ENCODE results near the gene ITCH. TPM values are rescaled to one million over a fixed set of nuclear protein-coding genes. Genes with fewer than 3 reads are reported as not detected.

Gene ITCH
- 10 to 100 TPM; 50.3 to 67.6 (median 55.2) TPM for total RNA-seq

DNA sequence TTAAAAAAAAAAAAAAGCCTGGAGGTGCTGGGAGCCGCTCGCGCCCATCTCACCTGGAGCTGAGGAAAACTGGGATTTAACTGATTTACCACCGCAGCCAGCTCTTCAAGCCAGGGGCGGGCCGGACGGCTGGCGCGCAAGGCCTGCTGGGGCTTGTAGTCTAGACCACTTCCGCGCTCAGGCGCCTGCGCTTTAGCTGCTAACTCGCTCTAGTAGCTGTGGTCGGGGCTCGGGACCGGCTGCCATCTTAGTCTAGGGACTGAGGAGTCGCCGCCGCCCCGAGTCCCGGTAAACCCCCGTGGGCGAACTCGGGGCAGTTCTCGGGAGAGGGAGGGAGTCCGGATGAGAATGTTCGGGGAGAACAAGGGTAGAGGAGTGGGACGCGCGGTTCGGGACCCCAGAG, at the start of gene ITCH:
ITCH (plus strand) TSS at position 212 of the 403 bp plus-strand sequence. CDS start 30,539 bp downstream, outside the sequence.
- ATAC-seq (ENCODE audit: low FRiP score) (peak; percentile 99), DNase-seq (ENCODE audit: low spot score) (peak; percentile 88)
- TF ChIP-seq, protein P1, sequence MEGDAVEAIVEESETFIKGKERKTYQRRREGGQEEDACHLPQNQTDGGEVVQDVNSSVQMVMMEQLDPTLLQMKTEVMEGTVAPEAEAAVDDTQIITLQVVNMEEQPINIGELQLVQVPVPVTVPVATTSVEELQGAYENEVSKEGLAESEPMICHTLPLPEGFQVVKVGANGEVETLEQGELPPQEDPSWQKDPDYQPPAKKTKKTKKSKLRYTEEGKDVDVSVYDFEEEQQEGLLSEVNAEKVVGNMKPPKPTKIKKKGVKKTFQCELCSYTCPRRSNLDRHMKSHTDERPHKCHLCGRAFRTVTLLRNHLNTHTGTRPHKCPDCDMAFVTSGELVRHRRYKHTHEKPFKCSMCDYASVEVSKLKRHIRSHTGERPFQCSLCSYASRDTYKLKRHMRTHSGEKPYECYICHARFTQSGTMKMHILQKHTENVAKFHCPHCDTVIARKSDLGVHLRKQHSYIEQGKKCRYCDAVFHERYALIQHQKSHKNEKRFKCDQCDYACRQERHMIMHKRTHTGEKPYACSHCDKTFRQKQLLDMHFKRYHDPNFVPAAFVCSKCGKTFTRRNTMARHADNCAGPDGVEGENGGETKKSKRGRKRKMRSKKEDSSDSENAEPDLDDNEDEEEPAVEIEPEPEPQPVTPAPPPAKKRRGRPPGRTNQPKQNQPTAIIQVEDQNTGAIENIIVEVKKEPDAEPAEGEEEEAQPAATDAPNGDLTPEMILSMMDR (IDR thresholded peaks at IDR 0.05) = no peak

DNA sequence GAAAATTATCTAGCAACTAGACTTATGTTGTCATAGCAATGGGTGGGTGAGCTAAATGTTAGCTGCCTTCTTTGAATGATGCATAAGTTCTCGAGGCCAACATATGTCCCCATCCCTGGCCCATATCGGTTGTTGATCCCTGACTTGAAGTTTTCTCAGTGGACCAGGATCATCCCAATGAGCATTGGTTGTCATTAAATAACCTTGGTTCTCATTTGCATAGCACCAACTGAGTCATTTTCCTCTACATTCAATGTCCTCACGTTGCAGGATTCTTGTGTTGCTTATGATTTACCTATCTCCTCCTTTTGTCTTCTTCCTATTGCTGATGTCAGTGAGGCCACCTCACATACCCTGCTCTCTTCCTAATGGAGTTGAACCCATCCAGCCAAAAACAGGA, 47.8 kb upstream of the ITCH start:
- no peak for ATAC-seq (ENCODE audit: low FRiP score)
- no peak for DNase-seq (ENCODE audit: low spot score)
- TF ChIP-seq, protein P1 (IDR thresholded peaks at IDR 0.05) = no peak

DNA sequence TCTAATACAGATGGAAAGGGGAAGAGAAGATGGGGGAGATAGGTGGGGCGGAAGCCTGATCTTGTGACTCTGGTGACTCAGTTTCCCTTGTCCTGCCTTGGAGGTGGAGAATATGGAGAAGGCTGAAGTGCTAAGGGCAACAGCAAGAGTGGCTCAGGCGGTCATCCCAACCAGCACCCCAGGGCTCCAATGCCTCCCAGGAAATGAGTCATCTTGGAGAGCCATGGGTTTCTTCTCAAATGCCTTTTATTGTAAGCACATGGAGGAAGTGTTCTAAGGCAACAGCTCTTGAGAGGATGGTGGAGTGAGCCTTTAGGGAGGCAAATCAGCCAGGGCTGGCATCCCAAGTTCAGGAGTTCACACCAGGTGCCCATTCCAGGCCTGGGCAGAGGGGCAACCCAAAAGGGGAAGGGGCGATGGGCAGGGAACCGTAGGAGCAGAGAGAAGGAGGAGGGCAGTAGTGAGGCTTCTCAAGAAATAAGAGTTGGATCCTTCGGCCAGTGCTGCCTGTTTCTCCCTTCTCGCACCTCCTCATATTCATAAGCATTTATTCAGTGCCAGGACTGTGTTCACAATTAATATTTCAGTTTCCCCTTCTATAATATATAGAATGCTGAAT, 46.8 kb upstream of the ITCH start:
- no peak for ATAC-seq (ENCODE audit: low FRiP score)
- DNase-seq (ENCODE audit: low spot score) = no peak
- TF ChIP-seq, protein P1 (IDR thresholded peaks at IDR 0.05) = no peak

DNA sequence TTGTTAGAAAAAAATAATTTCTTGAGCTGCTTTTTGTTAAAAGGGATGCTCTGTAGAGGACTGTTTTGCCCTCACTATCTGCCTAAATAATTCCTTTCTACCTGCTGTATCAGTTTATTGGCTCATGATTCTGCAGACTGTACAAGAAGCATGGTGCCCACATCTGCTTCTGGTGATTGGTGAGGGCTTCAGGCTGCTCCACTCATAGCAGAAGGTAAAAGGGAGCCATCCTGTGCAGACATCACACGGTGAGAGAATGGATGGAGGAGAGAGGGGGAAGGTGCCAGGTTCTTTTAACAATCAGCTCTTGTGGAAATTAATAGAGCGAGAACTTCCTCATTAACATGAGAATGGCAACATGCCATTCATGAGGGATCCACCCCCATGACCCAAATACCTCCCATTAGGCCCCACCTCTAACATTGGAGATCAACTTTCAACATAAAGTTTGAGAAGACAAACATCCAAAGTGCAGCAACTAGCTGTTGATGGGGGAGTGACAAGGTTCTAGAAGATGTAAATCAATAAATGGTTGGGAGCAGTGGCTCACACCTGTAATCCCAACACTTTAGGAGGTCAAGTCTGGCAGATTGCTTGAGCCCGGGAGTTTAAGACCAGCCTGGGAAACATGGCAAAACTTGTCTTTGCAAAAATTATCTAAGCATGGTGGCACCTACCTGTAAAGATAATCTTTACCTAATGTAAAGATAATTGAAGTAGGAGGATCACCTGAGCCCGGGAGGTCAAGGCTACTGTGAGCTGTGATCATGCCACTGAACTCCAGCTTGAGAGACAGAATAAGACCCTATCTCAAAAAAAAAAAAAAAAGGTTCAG, 44.2 kb upstream of the ITCH start:
- DNase-seq (ENCODE audit: low spot score) (no peak), ATAC-seq (ENCODE audit: low FRiP score) (no peak)
- TF ChIP-seq, protein P1 (IDR thresholded peaks at IDR 0.05) = no peak

DNA sequence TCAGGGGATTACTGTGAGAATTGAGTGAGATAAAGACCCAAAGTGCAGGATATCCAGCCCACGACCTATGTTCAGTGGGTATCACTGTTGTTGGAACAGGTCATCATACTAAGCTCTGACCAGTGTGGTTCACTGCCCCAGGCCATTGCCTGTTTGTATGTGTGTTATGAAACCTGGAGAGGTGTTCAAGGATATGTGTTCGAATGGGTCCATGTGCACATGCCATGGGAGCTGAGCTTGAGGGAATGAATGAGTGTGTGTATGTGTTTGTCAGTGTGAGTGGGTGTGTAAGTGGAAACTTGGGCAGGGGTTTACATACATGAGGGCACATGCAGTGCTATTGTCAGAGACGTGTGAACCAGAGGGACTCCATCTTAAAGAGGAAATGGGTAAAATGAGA, 42.2 kb upstream of the ITCH start:
- TF ChIP-seq, protein P1 (IDR thresholded peaks at IDR 0.05) = no peak
- ATAC-seq (ENCODE audit: low FRiP score) (no peak), DNase-seq (ENCODE audit: low spot score) (no peak)

DNA sequence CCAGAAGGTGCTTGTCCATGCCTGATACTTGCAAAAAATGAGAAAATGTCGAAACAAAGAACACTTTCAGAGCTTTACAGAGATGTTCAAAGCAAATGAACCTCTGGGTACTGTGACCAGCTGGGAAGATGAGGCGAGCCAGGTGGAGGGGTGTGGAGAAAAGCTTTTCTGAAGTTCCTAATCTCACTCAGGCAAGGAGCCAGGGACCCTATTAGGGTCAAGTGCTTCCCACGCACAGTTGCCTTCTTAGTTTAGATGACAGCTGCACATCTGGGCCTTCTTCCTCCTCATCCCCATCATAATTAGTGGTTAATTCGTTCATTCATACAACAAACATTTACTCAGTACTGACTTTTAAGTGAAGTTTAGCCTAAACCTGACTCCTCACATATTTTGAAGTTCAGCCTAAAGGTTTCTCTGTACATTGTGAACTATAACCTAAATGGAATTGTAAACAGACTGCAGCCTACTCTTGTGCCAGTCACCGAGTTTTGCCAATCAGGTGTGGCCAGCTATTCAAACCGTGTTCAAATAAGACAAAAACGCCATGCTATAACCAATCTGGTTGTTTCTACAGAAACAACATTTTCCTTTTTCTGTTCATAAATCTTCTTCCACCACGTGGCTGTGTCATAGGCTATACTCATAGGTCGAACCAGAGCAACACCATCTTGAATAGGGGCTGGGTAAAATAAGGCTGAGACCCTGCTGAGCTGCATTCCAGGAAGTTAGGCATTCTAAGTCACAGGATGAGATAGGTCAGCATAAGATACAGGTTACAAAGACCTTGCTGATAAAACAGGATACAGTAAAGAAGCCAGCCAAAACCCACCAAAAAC, 40.6 kb upstream of the ITCH start:
- ATAC-seq (ENCODE audit: low FRiP score) (no peak), DNase-seq (ENCODE audit: low spot score) (no peak)
- TF ChIP-seq, protein P1 (IDR thresholded peaks at IDR 0.05) = no peak

All from omental fat pad (tissue), 4 donors.